GM19463 (cell line): ENCODE data around the gene KIF26B.
"Not testable (repeated sequence)": the region's sequence is repeated elsewhere in the genome, so short reads cannot be mapped to it uniquely, and the experiment has no call there.

Source experiments
- ATAC-seq: cut with Tn5 transposase; IDR thresholded peaks from one replicate; pipeline ENCODE4 v1.9.1; 2021; ENCODE audit warnings: mild to moderate bottlenecking, moderate library complexity; ENCODE audit not compliant: unreplicated experiment

KIF26B gene

DNA sequence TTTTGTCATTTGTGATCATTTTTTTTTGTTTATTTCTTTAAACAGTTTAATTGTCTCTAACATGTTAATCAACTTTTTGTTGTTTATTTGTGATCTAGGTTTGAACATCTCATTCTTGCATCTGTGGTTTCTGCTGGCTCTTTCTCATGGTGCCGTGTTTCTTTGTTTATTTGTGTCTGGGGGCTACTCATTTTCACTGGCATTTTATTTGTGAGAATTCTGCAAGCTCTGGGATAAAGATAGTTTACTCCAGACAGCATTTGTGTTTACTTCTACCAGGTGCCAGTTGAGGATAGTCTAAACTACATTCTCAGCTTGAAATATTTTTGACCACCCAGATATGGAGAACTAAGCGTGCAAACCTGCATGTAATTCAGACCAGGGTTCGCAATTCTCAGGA, 508.6 kb downstream of the KIF26B start:
- no peak for ATAC-seq

DNA sequence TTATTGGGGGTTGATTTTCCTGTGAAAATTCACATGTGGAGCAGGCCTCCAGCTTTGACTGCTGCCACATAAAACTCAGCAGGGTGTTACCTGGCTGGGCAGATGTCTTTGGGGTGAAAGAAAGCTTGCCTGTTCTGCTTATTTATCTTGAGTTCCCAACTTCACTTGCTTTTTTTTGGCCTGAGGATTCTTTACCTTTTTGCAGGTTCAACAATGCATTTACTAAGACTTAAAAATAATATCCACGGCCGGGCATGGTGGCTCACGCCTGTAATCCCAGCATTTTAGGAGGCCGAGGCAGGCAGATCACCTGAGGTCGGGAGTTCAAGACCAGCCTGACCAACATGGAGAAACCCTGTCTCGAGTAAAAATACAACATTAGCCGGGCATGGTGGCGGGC, 509.1 kb downstream of the KIF26B start:
- ATAC-seq = no peak

DNA sequence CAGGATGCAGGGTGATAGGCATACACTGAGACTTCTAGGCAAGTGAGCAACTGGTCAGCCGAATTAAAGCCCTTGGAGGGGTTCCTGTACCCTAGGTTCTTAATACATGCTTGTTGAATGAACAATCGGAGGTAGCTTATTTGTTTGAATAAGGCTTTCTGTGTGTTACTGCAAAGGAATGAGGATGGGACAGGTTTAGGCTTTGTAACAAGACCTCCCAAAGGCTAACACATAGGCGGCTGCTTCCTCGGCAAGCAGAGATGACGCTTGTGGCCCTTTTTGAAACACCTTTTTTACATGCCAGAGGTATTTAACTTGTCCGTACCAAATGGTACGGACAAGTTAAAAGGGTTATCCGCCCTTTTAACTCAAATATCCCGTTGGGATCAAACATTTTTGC, 511.6 kb downstream of the KIF26B start:
- ATAC-seq = no peak

DNA sequence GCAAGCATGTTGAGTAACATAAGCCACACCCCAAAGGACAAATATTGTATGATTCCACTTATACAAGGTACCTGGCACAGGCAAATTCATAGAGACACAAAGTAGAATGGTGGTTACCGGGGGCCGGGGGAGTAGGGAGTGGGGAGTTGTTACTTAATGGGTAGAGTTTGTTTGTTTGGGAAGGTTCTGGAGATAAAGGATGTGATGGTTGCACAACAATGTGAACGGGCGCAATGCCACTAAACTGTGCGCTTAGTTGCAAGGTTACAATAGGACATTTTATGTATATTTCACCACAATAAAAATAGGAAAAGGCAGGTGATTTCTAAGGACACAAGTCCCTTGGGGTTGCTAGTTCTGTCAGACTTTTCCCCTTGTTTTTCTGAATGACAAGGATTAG, 516.6 kb downstream of the KIF26B start:
- no peak for ATAC-seq

DNA sequence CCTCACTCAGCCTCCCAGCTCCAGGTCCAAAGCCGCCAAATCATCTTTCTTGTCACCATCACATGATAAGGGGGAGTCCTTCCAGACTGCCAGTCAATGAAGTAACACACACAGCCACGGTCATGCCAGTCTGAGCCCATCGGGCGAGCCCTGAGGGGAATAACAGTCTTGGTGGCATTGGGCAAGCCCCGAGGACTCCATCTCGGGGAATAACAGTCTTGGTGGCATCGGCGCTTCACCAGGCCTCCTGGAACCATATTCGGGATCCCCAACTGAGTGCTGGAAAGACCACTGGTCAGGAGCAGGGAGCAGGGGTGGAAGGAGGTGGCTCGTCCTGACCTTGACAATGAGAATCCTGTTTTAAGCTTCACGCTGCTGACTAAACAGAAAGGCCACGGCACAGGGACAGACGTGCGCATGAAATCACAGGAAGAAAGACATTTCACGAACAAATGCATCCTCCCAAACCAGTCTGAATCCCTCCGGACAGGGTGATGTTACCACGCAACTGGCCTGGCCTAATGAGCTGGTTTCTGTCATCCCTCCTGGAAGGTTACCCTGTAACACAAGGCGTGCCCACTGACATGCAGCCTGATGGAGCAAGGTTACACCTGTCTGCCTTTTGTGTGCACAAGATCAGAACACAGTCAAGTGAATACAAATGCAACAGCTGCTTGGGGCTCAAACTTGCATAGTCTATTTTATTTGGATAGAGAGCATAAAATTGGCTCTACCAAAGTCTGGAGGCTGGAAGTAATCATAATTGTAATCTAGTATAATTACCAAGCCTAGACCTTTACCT, 517.4 kb downstream of the KIF26B start:
- no peak for ATAC-seq

DNA sequence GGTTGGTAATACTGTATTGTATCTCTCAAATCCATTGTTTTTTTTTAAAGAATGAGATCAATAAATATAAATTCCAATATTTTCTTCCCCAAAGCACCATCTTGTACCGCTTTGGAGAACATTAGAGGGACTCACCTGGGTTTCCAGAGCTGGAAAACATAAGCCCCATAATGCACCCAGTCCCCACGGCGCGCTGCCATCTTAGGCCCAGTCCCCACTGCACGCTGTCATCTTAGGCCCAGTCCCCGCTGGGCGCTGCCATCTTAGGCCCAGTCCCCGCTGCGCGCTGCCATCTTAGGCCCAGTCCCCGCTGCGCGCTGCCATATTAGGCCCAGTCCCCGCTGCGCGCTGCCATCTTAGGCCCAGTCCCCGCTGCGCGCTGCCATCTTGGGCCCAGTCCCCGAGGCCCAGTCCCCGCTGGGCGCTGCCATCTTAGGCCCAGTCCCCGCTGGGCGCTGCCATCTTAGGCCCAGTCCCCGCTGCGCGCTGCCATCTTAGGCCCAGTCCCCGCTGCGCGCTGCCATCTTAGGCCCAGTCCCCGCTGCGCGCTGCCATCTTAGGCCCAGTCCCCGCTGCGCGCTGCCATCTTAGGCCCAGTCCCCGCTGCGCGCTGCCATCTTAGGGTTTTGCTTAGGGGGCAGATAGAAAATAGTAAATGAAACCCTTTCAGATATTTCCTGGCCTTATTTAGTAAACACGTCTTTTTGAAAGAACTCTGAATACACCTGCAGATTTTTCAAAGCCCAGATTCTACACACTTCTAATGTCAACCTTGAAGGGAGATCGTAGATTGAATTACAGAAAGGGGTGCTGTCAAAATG, 518.3 kb downstream of the KIF26B start:
- not testable (repeated sequence) for ATAC-seq

DNA sequence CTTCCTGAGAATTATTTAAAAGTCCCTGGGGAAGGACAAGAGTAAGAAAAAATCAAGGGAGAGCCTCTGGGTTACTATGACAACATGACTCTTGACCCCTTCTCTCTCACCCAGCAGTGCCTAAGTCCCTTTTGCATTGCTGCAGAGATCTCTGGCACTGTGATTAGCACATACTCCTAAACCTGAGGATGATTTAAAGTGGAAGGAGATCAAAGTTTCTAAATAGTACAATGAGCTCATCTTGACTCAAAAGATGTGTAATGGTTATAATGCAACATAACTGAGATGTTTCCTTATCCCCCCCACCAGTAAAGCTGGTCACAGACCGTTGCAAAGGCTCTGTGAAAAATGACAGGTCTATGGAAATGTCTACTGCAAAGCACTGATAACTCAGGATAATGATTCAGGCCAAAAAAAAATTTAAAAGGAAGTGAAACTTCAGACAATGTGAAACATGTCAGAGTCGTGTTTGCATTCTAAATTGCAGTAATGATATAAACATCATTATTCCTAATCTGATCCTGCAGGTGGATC, 519.2 kb downstream of the KIF26B start:
- ATAC-seq = peak; percentile 64

DNA sequence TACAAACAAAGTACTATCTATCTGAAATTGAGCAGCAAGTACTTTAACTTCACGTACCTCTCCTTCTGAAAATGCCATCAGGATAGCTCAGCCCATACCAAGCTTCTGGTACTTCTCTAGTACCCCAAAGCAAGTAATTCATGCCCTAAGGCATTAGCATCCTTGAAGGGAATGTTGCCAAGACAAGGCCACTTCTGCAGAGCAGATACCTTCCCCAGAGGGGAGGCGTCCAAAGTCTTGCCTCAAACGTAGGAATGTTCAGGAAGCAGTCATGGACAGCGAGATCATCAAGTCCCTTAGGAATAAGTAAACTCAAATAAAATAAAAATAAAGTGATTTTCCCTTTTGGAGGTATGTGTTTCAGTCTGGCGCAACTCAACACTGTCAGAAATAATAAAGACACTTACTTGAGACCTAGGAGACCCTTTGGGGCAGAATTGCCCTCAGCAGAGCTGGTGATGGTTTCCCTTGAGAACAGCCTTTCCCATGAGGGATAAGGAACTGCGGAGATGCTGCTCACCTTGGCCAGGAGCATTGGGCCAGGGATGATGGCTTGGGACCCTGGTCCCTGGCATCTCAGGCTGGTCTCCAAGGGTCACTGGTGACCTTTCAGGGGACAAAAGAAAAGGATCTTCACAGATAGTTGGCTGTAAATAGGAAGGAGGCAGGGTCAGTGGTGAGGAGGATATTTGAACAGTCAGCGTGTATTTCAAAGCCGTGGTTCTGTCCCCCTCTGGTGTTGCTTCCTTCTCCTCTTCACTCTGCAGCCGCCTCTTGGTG, 522.9 kb downstream of the KIF26B start:
- no peak for ATAC-seq

DNA sequence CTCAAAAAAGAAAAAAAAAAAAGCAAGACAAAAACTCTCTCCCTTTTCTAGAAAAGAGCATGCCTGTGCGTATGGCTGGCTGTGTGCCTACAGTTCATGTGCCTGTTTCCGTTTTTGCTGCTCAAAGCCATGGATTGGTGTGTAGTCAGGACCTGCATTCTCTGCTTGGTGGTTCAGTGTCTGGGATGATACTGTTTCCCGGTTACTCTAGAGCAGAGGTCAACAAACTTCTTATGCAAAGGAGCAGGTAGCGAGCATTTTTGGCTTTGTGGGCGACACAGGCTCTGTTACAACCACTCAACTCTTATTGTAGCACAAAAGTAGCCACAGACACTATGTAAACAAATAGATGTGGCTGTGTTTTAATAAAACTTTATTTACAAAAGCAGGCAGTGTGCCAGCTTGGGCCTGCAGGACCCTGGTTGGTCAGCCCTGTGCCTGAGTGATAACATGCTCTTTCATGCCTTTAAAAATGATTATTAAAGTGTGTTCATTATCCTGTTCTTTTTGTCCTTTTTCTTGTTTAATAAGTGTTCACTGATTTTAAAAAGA, 524.2 kb downstream of the KIF26B start:
- no peak for ATAC-seq

DNA sequence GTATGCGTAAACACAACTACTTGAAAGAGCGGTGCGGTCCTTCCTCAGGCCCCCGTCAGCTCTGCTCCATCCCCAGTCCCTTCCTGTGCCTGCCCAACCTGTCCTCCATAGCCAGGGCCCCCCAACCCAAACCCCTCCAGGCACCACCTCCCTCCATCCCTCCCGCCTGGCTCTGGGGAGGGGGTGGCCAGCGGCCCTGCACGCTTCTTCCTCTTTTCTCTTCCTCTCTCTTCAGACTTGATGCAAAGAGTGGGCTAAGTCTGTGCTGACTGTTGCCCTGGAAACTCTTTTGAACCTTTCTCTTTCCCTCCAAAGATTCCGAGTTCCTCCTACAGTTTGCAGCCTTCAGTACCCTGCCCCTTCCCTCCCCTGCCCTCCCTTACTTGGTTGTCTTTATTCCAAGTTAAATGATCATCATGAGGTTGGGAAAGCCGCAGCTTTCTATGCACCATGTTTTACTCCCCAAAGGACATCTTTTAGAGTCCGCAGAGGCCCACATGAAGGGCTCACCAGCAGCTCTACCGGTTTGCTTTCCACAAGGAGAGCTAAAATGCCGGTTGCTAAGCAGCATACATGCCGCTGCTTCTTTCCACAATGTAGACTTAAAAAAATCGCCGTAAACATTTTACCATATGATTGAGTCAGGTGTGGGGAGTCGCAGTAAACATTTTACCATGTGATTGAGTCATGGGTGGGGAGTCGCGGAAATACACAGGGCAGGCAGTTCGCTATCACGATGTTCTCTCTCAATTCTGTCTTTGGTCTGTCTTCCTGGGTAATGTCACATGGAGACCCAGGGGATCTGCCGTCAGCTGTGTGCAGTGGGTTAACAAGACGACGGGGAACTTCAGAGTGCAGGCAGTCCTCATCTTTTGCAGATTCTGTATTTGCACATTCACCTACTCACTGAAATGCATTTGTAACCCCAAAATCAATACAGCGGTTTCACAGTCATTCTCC, 525.3 kb downstream of the KIF26B start:
- ATAC-seq = no peak

DNA sequence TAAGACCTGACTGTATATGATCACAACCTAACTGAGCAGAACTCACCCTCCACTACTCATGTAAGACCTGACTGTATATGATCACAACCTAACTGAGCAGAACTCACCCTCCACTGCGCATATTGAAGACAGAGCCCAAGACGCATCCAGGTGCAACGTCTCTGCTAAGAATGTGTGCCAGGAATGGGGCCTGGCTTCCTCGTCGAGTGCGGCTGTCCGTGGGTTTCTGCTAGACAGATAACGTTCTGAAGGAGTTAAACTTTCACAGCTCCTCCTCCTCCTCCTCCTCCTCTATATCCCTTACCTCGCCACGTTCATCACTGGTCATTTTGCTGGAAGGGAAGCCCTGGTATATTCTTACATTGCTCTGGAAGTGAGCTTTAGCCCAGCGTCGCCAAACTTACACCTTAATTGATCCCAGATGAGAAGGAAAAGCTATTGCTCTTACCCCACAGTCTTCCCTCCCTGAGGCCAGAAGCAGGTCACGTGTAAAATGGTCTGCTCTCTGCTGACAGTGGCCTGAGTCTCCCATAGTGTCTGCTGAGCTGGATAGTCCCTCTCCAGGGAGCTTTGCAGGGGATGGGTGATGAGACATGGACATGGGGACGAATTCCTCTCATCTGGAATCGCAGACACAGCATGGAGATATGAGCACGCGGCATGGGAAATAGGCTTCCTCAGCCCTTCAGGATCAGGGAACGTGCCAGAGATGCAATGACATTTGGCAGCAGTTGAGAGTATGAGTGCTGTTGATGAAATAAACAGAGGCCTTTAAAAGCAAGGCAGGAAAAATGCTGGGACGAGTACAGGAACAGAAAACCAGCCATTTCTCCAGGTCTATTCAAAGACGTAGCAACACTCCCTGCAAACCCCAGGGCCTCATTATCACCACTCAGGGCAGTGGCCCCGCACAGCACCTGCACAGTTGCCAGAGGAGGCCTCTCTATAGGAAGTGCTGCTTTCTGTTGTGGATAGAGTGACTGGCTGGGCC, 528.1 kb downstream of the KIF26B start:
- no peak for ATAC-seq

DNA sequence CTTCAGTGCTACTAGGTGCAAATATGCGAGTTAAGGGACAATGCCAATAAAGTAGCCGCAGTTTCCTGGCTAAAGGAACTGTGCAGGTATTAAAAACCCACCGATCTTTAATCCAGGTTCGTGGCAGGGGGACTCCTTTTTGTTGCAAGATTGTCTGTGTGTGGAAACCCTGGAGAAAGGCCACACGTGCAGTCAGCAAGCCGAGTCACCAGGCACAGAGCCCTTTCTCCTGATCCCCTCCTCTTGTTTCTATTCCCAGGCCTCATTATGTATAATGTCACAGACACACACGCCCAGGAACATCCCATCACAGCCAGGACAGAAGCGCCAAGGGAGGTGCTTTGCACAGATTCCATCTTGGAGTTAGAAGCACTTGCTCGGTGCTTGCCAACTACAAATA, 528.9 kb downstream of the KIF26B start:
- ATAC-seq = no peak

DNA sequence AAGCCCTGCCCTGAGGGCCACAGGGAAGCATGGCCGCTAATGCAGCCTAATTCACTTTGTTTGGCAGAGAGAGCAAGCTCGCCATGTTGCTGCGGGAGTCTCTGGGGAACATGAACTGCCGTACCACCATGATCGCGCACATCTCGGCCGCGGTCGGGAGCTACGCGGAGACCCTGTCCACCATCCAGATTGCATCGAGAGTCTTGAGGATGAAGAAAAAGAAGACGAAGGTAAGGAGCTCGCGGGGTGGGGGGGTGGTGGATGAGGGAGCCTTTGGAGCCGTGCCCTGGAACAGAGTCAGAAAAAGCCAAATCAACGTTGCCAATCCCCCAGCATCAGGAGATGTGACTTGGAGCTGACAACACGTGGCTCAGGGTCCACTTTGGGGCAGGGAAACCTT, 529.4 kb downstream of the KIF26B start:
- no peak for ATAC-seq

DNA sequence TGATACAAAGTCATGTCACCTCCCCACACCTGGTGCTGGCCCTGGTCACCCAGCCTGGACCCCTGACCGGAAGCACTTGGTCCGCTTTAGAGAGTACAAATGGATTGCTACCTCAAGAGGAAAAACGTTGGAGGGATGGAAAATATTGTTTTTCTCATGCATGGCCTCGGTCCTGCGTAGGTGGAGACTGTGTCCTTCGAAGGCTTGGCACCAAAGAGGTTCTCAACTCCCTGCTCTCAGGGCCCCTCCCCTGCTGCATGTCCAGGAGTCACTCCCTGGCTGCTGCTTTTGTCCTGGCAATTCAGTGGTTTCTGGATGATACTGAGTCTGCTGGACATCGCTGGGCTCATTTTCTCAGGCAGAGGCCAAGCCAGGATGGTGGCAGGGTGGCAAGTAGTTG, 529.8 kb downstream of the KIF26B start:
- ATAC-seq = no peak

DNA sequence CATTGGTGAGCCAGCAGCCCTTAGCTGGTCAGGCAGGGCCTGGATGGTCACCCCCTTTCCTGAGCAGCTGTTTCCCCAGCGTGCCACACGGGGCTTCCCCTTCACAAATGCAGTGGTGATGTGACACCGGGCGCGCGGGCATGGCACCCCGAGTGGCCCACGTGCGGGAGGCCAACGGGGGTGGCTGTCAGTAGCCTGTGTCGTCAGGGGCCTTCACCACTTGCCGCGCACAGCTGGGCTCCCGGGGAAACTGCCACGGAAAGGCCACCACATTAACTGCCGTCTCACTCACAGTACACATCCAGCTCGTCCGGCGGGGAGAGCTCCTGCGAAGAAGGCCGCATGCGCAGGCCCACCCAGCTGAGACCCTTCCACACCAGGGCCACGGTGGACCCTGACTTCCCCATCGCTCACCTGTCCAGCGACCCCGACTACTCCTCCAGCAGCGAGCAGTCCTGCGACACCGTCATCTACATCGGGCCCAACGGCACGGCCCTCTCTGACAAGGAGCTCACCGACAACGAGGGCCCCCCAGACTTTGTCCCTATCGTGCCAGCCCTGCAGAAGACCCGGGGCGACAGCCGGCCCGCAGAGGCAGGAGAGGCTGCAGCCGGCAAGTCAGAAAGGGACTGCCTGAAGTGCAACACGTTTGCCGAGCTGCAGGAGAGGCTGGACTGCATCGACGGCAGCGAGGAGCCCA, 530.5 kb downstream of the KIF26B start:
- ATAC-seq = no peak

DNA sequence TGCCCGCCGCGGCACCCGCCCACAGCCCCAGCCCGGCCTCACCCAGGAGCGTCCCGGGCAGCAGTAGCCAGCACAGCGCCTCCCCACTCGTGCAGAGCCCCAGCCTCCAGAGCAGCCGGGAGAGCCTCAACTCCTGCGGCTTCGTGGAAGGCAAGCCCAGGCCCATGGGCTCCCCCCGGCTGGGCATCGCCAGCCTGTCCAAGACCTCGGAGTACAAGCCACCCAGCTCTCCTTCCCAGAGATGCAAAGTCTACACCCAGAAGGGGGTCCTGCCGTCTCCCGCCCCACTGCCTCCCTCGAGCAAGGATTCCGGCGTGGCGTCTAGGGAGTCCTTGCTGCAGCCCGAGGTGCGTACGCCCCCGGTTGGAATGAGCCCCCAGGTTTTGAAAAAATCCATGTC, 531.2 kb downstream of the KIF26B start:
- ATAC-seq = no peak

DNA sequence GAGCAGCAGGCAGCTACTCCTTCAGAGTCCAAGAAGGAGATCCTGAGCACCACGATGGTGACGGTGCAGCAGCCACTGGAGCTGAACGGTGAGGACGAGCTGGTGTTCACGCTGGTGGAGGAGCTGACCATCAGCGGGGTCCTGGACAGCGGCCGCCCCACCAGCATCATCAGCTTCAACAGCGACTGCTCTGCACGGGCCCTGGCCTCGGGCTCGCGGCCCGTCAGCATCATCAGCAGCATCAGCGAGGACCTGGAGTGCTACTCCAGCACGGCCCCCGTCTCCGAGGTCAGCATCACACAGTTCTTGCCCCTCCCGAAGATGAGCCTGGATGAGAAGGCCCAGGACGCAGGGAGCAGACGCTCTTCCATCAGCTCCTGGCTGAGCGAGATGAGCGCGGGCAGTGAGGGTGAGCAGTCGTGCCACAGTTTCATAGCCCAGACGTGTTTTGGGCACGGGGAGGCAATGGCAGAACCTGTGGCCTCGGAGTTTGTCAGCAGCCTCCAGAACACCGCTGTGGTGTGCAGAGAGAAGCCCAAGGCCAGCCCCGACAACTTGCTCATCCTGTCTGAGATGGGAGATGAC, 531.8 kb downstream of the KIF26B start:
- no peak for ATAC-seq
